GM12878 (cell line): Measurements from ENCODE around the gene ARHGAP15. TPM values are rescaled to one million over a fixed set of nuclear protein-coding genes. Genes with fewer than 3 reads are reported as not detected.

Experiments
- ATAC-seq: fragments of 200-7000 bp; cut with Tn5 transposase; 3 replicates; pipeline ENCODE4 v1.9.1; 2020; ENCODE audit warnings: mild to moderate bottlenecking, moderate library complexity
- BruUV-seq: library from RNA; stranded (reverse); fragments of 400-500 nt; replicated peaks from 2 replicates; lab custom pipeline; 2021; lab: Mats Ljungman, UMichigan
- CTCF ChIA-PET: fragments of 300-600 bp; sonication (Branson Sonifier 250); formaldehyde crosslinking; extraction: SDS; loops from one replicate; lab custom pipeline; 2021; ENCODE audit warnings: inconsistent platforms; lab: Yijun Ruan, JAX
- POLR2A ChIA-PET: fragments of 350-600 bp; formaldehyde crosslinking; extraction: SDS; loops from one replicate; lab custom pipeline; 2021; ENCODE audit warnings: inconsistent platforms; lab: Charles Lee
- RAD21 ChIA-PET: fragments of 300-600 bp; sonication (Branson Sonifier 250); formaldehyde crosslinking; loops from one replicate; lab custom pipeline; 2023; ENCODE audit warnings: antibody characterized with exemption; ENCODE audit not compliant: unreplicated experiment; lab: Charles Lee
- SMC1A ChIA-PET: fragments of 300-600 bp; sonication (Branson Sonifier 250); formaldehyde crosslinking; loops from one replicate; lab custom pipeline; 2023; ENCODE audit not compliant: unreplicated experiment, uncharacterized antibody; lab: Charles Lee
- DNase-seq: peaks from one replicate; pipeline ENCODE4 v3.0.0-alpha.2; 2011; ENCODE audit warnings: low read depth, low spot score
- FAIRE-seq: peaks from 3 replicates; lab custom pipeline; 2011; peaks lifted over from hg19 to GRCh38; lab: Jason Lieb, UNC
- H2AFZ ChIP-seq: 2 replicates; pipeline ENCODE4 v1.6.0; 2011; ENCODE audit warnings: low read depth, low read length, control low read depth; ENCODE audit not compliant: control insufficient read depth
- H3K27ac ChIP-seq: 2 replicates; pipeline ENCODE4 v1.5.1; 2011; ENCODE audit warnings: control low read depth; ENCODE audit not compliant: control insufficient read depth, insufficient read depth
- H3K27me3 ChIP-seq, 2 experiments: replicated peaks in 1 of 2; 2 replicates each; pipeline versions ENCODE4 v1.6.0 to v1.6.1; 2011; ENCODE audit warnings: low read length in 1 of 2; ENCODE audit not compliant: control insufficient read depth in 2 of 2, insufficient read depth in 2 of 2
- H3K36me3 ChIP-seq, 2 experiments: 2 replicates each; pipeline ENCODE4 v1.5.1; 2011; ENCODE audit warnings: low read length in 1 of 2; ENCODE audit not compliant: control insufficient read depth in 2 of 2, insufficient read depth in 2 of 2
- H3K4me1 ChIP-seq: 2 replicates; pipeline ENCODE4 v1.6.1; 2011; ENCODE audit warnings: mild to moderate bottlenecking, low read length, moderate library complexity, mixed read lengths; ENCODE audit not compliant: control insufficient read depth, insufficient read depth
- H3K4me2 ChIP-seq: 2 replicates; pipeline ENCODE4 v1.6.0; 2011; ENCODE audit warnings: control low read depth; ENCODE audit not compliant: control insufficient read depth, insufficient read depth
- H3K4me3 ChIP-seq: fragments of 200-600 bp; sonication (generic); 2 replicates; pipeline ENCODE4 v1.5.1; 2016
- H3K79me2 ChIP-seq: 2 replicates; pipeline ENCODE4 v1.6.0; 2011; ENCODE audit warnings: low read length; ENCODE audit not compliant: control insufficient read depth, insufficient read depth
- H3K9ac ChIP-seq: 2 replicates; pipeline ENCODE4 v1.8.0; 2011; ENCODE audit warnings: low read length, control low read depth, mixed read lengths; ENCODE audit not compliant: control insufficient read depth, insufficient read depth
- H3K9me3 ChIP-seq: replicated peaks from 3 replicates; pipeline ENCODE4 v1.5.1; 2011; ENCODE audit warnings: mild to moderate bottlenecking, low read length; ENCODE audit not compliant: control insufficient read depth, insufficient read depth
- H4K20me1 ChIP-seq: 2 replicates; pipeline ENCODE4 v1.6.0; 2011; ENCODE audit not compliant: control insufficient read depth, insufficient read depth
- ATF7 ChIP-seq: fragments of 450-650 bp; IDR thresholded peaks from 2 replicates; pipeline ENCODE4 v1.6.1; 2016; ENCODE audit warnings: low read depth, mild to moderate bottlenecking
- BCL11A ChIP-seq: IDR thresholded peaks from 2 replicates; pipeline ENCODE4 v1.6.1; 2011; ENCODE audit warnings: low read depth, low read length
- CREB1 ChIP-seq: IDR thresholded peaks from 2 replicates; pipeline ENCODE4 v1.6.1; 2012; ENCODE audit warnings: low read depth, mild to moderate bottlenecking, inconsistent platforms
- ELK1 ChIP-seq: IDR thresholded peaks from 2 replicates; pipeline ENCODE4 v1.6.1; 2012; ENCODE audit warnings: low read depth, low read length, improper control_type of control experiment
- FOXM1 ChIP-seq: IDR thresholded peaks from 2 replicates; pipeline ENCODE4 v1.6.1; 2012; ENCODE audit warnings: low read depth, mild to moderate bottlenecking, inconsistent platforms, low read length, moderate library complexity
- GABPA ChIP-seq: IDR thresholded peaks from 2 replicates; pipeline ENCODE4 v1.6.1; 2014; ENCODE audit warnings: antibody characterized with exemption, low read depth, mild to moderate bottlenecking, inconsistent platforms
- GATAD2B ChIP-seq: fragments of 450-650 bp; conservative IDR thresholded peaks from 2 replicates; pipeline ENCODE4 v1.6.1; 2017; ENCODE audit warnings: low read depth, mild to moderate bottlenecking, moderate library complexity
- HCFC1 ChIP-seq: fragments of 150-350 bp; IDR thresholded peaks from 2 replicates; pipeline ENCODE4 v1.6.1; 2014; ENCODE audit warnings: low read length
- IRF4 ChIP-seq: IDR thresholded peaks from 2 replicates; pipeline ENCODE4 v1.6.1; 2011; ENCODE audit warnings: low read depth, low read length
- IRF5 ChIP-seq: fragments of 450-650 bp; IDR thresholded peaks from 2 replicates; pipeline ENCODE4 v1.6.1; 2017; ENCODE audit warnings: borderline replicate concordance
- MTA2 ChIP-seq: fragments of 450-650 bp; IDR thresholded peaks from 2 replicates; pipeline ENCODE4 v1.6.1; 2016; ENCODE audit warnings: low read depth, mild to moderate bottlenecking, moderate library complexity
- NRF1 ChIP-seq: conservative IDR thresholded peaks from 2 replicates; pipeline ENCODE4 v1.6.1; 2011; ENCODE audit warnings: mild to moderate bottlenecking, low read depth, low read length, improper control_type of control experiment
- PBX3 ChIP-seq: IDR thresholded peaks from 2 replicates; pipeline ENCODE4 v1.6.1; 2011; ENCODE audit warnings: mild to moderate bottlenecking, low read depth, low read length, moderate library complexity; ENCODE audit not compliant: insufficient replicate concordance
- SIN3A ChIP-seq: IDR thresholded peaks from 2 replicates; pipeline ENCODE4 v1.6.1; 2012; ENCODE audit warnings: low read depth, low read length, improper control_type of control experiment
- SIX5 ChIP-seq: IDR thresholded peaks from 2 replicates; pipeline ENCODE4 v1.6.1; 2011; ENCODE audit warnings: mild to moderate bottlenecking, low read depth, low read length, moderate library complexity; ENCODE audit not compliant: severe bottlenecking
- SPI1 ChIP-seq: IDR thresholded peaks from 2 replicates; pipeline ENCODE4 v1.6.1; 2011; ENCODE audit warnings: low read depth, mild to moderate bottlenecking, low read length, moderate library complexity, borderline replicate concordance; ENCODE audit not compliant: insufficient read depth
- SREBF1 ChIP-seq: IDR thresholded peaks from 2 replicates; pipeline ENCODE4 v1.6.1; 2012; ENCODE audit warnings: mild to moderate bottlenecking, low read length
- TCF12 ChIP-seq: IDR thresholded peaks from 2 replicates; pipeline ENCODE4 v1.6.1; 2011; ENCODE audit warnings: low read depth, mild to moderate bottlenecking, low read length
- USF1 ChIP-seq: IDR thresholded peaks from 2 replicates; pipeline ENCODE4 v1.6.1; 2011; ENCODE audit warnings: borderline replicate concordance, low read depth, mild to moderate bottlenecking, moderate library complexity, mixed read lengths, low read length; ENCODE audit not compliant: insufficient read depth; ENCODE audit errors: extremely low read length
- ZBTB33 ChIP-seq: fragments of 450-650 bp; IDR thresholded peaks from 2 replicates; pipeline ENCODE4 v1.6.1; 2017; ENCODE audit warnings: mild to moderate bottlenecking
- in situ Hi-C: fragments of 300-500 bp; cut with MboI; formaldehyde crosslinking; loops from 9 replicates; pipeline ENCODE4 v1.14.3; 2018; ENCODE audit warnings: mixed read lengths
- intact Hi-C: fragments of 100-400 bp; cut with micrococcal nuclease; formaldehyde crosslinking; loops from one replicate; pipeline ENCODE4 v1.14.2; 2022; ENCODE audit not compliant: unreplicated experiment
- polyA plus RNA-seq, 11 experiments: library from polyadenylated mRNA; depleted of rRNA in 4 of 11; unstranded in 6 of 11; stranded (reverse) in 5 of 11; fragments of >200 nt; fragmentation: Nextera tagmentation in 4 of 11; fragmentation: Illumina TruSeq in 1 of 11; extraction: Ambion mirVana in 4 of 11; extraction: Trizol in 1 of 11; gene quantifications; 1 replicate in 1 of 11; 2 replicates in 10 of 11; pipeline versions ENCODE4 v1.2.1 to v1.2.3, GENCODE V29; 2011 to 2016; ENCODE audit warnings: inconsistent platforms in 2 of 11, missing spikeins in 2 of 11, low read depth in 1 of 11
- total RNA-seq, 4 experiments: library from RNA; depleted of rRNA in 3 of 4; stranded (reverse); fragments of >200 nt in 3 of 4; fragmentation: Illumina TruSeq in 1 of 4; extraction: Trizol in 1 of 4; gene quantifications; 2 replicates each; pipeline versions ENCODE4 v1.2.1 to v1.2.3, GENCODE V29; 2013 to 2021

Gene ARHGAP15
- total and polyA plus RNA-seq, 10 of the 15 experiments (the other 5 are each of a cell fraction or from before 2014, with no cell fraction given) = 38.0 to 92.6 (median 66.7) TPM

GRCh38 chr2:143481237-143481623 is 352.0 kb downstream of the ARHGAP15 start (continued):
- no peak for TF ChIP-seq IRF5
- TF ChIP-seq TCF12 = no peak
- no peak for TF ChIP-seq HCFC1
- no peak for TF ChIP-seq SPI1
- TF ChIP-seq GATAD2B = no peak
- no peak for TF ChIP-seq ELK1
- no peak for TF ChIP-seq SIX5
- TF ChIP-seq FOXM1 = no peak
- no peak for TF ChIP-seq SIN3A
- no peak for TF ChIP-seq PBX3
- TF ChIP-seq BCL11A = no peak
- TF ChIP-seq, all 136 proteins: peak for 0

GRCh38 chr2:143481733-143482132 is 352.5 kb downstream of the ARHGAP15 start:
- ChIA-PET CTCF (no interaction called here), POLR2A (no interaction called here), RAD21 (no interaction called here), SMC1A (interaction anchor here (1.2 to 1.4 kb wide), 2 partner anchors 10 to 17 kb away, joined by 3 to 4 read pairs; no protein-coding TSS in a partner anchor)
- ATAC-seq (no peak), DNase-seq (no peak), FAIRE-seq (no peak)
- no peak overlapping the region for H3K4me3 ChIP-seq
- H3K27ac ChIP-seq = no peak overlapping the region
- no peak overlapping the region for H3K9ac ChIP-seq
- intact Hi-C loops (no loop called here), in situ Hi-C loops (no loop called here)
- no peaks in the 10 kb centered on the region for H3K79me2 ChIP-seq
- H3K4me1 ChIP-seq = no peaks in the 10 kb centered on the region
- no peaks in the 10 kb centered on the region for H3K36me3 ChIP-seq
- no peak overlapping the region for H2AFZ ChIP-seq
- no peaks in the 10 kb centered on the region for H4K20me1 ChIP-seq
- no peaks in the 10 kb centered on the region for H3K27me3 ChIP-seq
- no peak overlapping the region for H3K4me2 ChIP-seq
- no TSS peak for BruUV-seq
- H3K9me3 ChIP-seq = no peaks in the 10 kb centered on the region
- TF ChIP-seq IRF4 (no peak), ZBTB33 (no peak), SREBF1 (no peak), CREB1 (no peak), GABPA (no peak), NRF1 (no peak), MTA2 (no peak), SIX5 (no peak), USF1 (no peak), ATF7 (no peak)
